Panc1 (cell line): ENCODE data around the gene TMED7. TPM values are rescaled to one million over a fixed set of nuclear protein-coding genes. Genes with fewer than 3 reads are reported as not detected.
"Not testable (repeated sequence)": the region's sequence is repeated elsewhere in the genome, so short reads cannot be mapped to it uniquely, and the experiment has no call there.

Experiments
- ATAC-seq: fragments of 200-7000 bp; cut with Tn5 transposase; 2 replicates; pipeline ENCODE4 v1.9.1; 2020; ENCODE audit warnings: mild to moderate bottlenecking, moderate library complexity
- BruUV-seq: library from RNA; stranded (reverse); fragments of 400-500 nt; replicated peaks from 2 replicates; lab custom pipeline; 2021; lab: Mats Ljungman, UMichigan
- CTCF ChIA-PET: fragments of 300-600 bp; sonication (Branson Sonifier 250); formaldehyde crosslinking; loops from one replicate; lab custom pipeline; 2022; ENCODE audit warnings: antibody characterized with exemption; lab: Charles Lee
- POLR2A ChIA-PET: fragments of 300-600 bp; sonication (Branson Sonifier 250); formaldehyde crosslinking; loops from one replicate; lab custom pipeline; 2022; ENCODE audit warnings: antibody characterized with exemption; lab: Charles Lee
- DNase-seq: peaks from one replicate; pipeline ENCODE4 v3.0.0-alpha.2; 2010; ENCODE audit warnings: low read depth, low spot score
- H3K27ac ChIP-seq: 2 replicates; pipeline ENCODE4 v1.5.1; 2011; ENCODE audit warnings: mild to moderate bottlenecking, low read length, inconsistent platforms
- H3K27me3 ChIP-seq: fragments of 200-500 bp; sonication (Bioruptor generic); 2 replicates; pipeline ENCODE4 v1.6.0; 2014; ENCODE audit warnings: low read length, inconsistent platforms; ENCODE audit not compliant: control insufficient read depth, insufficient read depth
- H3K36me3 ChIP-seq: fragments of 200-500 bp; sonication (Bioruptor generic); 2 replicates; pipeline ENCODE4 v1.5.1; 2014; ENCODE audit warnings: inconsistent platforms, mild to moderate bottlenecking, low read length, moderate library complexity; ENCODE audit not compliant: control insufficient read depth, insufficient read depth
- H3K4me1 ChIP-seq: 2 replicates; pipeline ENCODE4 v1.5.1; 2011; ENCODE audit warnings: inconsistent platforms, mild to moderate bottlenecking, low read length, moderate library complexity; ENCODE audit not compliant: control insufficient read depth, insufficient read depth
- H3K4me3 ChIP-seq, 2 experiments: 2 replicates each; pipeline ENCODE4 v1.5.1; 2011 to 2012; ENCODE audit warnings: low read depth in 2 of 2, low read length in 2 of 2, mild to moderate bottlenecking in 2 of 2, inconsistent platforms in 1 of 2, moderate library complexity in 1 of 2
- H3K9me3 ChIP-seq: fragments of 200-500 bp; sonication (Bioruptor generic); 2 replicates; pipeline ENCODE4 v1.5.1; 2014; ENCODE audit warnings: low read depth, mild to moderate bottlenecking, inconsistent platforms, low read length, moderate library complexity; ENCODE audit not compliant: control insufficient read depth, insufficient read depth
- CTCF ChIP-seq: fragments of 450-650 bp; IDR thresholded peaks from 2 replicates; pipeline ENCODE4 v1.5.1; 2017; ENCODE audit warnings: mild to moderate bottlenecking
- POLR2AphosphoS5 ChIP-seq: IDR thresholded peaks from 2 replicates; pipeline ENCODE4 v1.6.1; 2012; ENCODE audit warnings: mild to moderate bottlenecking, low read depth, low read length, moderate library complexity
- REST ChIP-seq, 2 experiments: IDR thresholded peaks; 2 replicates each; pipeline ENCODE4 v1.6.1; 2011 to 2012; ENCODE audit warnings: low read depth in 2 of 2, control low read depth in 1 of 2, low read length in 1 of 2, mild to moderate bottlenecking in 1 of 2, moderate library complexity in 1 of 2; ENCODE audit not compliant: insufficient read depth in 1 of 2
- SIN3A ChIP-seq: IDR thresholded peaks from 2 replicates; pipeline ENCODE4 v1.6.1; 2012; ENCODE audit warnings: low read depth, mild to moderate bottlenecking, low read length, moderate library complexity, borderline replicate concordance; ENCODE audit not compliant: insufficient read depth
- TCF7L2 ChIP-seq: IDR thresholded peaks from 2 replicates; pipeline ENCODE4 v1.6.1; 2011; ENCODE audit warnings: mild to moderate bottlenecking, low read depth, low read length, inconsistent platforms
- in situ Hi-C: cut with HindIII; loops from 2 replicates; pipeline ENCODE4 v1.10.0; 2016; ENCODE audit warnings: low sequenced_read_pairs, low pct_unique_long_range_greater_than_20kb
- intact Hi-C: fragments of 100-400 bp; cut with micrococcal nuclease; formaldehyde crosslinking; loops from one replicate; pipeline ENCODE4 v1.10.0; 2022; ENCODE audit not compliant: unreplicated experiment
- total RNA-seq: library from RNA; stranded (reverse); gene quantifications from one replicate; pipeline ENCODE4 v1.2.1, GENCODE V29; 2021; ENCODE audit not compliant: unreplicated experiment

The TMED7 gene
- total RNA-seq, 1 experiment from 2014 or later: 113 TPM

GRCh38 chr5:115655994-115656393 lies 30.2 kb upstream of the TMED7 start:
- intact Hi-C loops (no loop called here), in situ Hi-C loops (no loop called here)
- H3K36me3 ChIP-seq: no peaks in the 10 kb centered on the region
- H3K4me1 ChIP-seq: no peaks in the 10 kb centered on the region
- ChIA-PET POLR2A (no interaction called here), CTCF (no interaction called here)
- H3K4me3 ChIP-seq: no peak overlapping the region
- H3K9me3 ChIP-seq: no peaks in the 10 kb centered on the region
- ATAC-seq (no peak), DNase-seq (no peak)
- no peak overlapping the region for H3K27ac ChIP-seq
- TF ChIP-seq SIN3A: no peak
- no peaks in the 10 kb centered on the region for H3K27me3 ChIP-seq
- BruUV-seq: no TSS peak

GRCh38 chr5:115649541-115649940 lies 23.7 kb upstream of the TMED7 start:
- TF ChIP-seq CTCF (no peak), TCF7L2 (no peak), SIN3A (no peak)
- ChIA-PET POLR2A (no interaction called here), CTCF (no interaction called here)
- Histone ChIP-seq H3K36me3 (no peaks in the 10 kb centered on the region), H3K27ac (no peak overlapping the region), H3K27me3 (peaks cover 3% of the 10 kb centered on the region), H3K9me3 (no peaks in the 10 kb centered on the region), H3K4me3 (no peak overlapping the region), H3K4me1 (no peaks in the 10 kb centered on the region)
- intact Hi-C loops: no loop called here
- BruUV-seq: no TSS peak
- no peak for ATAC-seq
- no peak for DNase-seq
- in situ Hi-C loops: no loop called here

- ATAC-seq: no peak
- no peaks in the 10 kb centered on the region for H3K9me3 ChIP-seq
- TF ChIP-seq POLR2AphosphoS5 (no peak), CTCF (no peak), TCF7L2 (no peak), SIN3A (no peak), REST (IDR thresholded peaks at IDR 0.05; ENCODE audit: insufficient read depth in 1 of 2, low read depth in 2 of 2, low read length in 1 of 2) (no peak)
- ChIA-PET CTCF (no interaction called here), POLR2A (no interaction called here)
- no peak for DNase-seq
- intact Hi-C loops (no loop called here), in situ Hi-C loops (no loop called here)
- H3K36me3 ChIP-seq: no peaks in the 10 kb centered on the region
- H3K27me3 ChIP-seq: peaks cover 12% of the 10 kb centered on the region
- no peaks in the 10 kb centered on the region for H3K4me1 ChIP-seq
- no TSS peak for BruUV-seq
- no peak overlapping the region for H3K4me3 ChIP-seq
- no peak overlapping the region for H3K27ac ChIP-seq
Observed at GRCh38 chr5:115648056-115648455, 22.2 kb upstream of the TMED7 start.

GRCh38 chr5:115645386-115645785 lies 19.6 kb upstream of the TMED7 start:
- H3K4me1 ChIP-seq, H3K36me3 ChIP-seq, intact Hi-C loops, H3K4me3 ChIP-seq, CTCF ChIA-PET, POLR2A ChIA-PET, BruUV-seq, H3K27ac ChIP-seq, ATAC-seq, H3K9me3 ChIP-seq, DNase-seq, in situ Hi-C loops: not testable (repeated sequence)
- H3K27me3 ChIP-seq: peaks cover 18% of the 10 kb centered on the region
